Caco-2 (cell line): ENCODE data around the gene HINT1. TPM values are rescaled to one million over a fixed set of nuclear protein-coding genes. Genes with fewer than 3 reads are reported as not detected.
"Not testable (repeated sequence)": the region's sequence is repeated elsewhere in the genome, so short reads cannot be mapped to it uniquely, and the experiment has no call there.

Experiments used
- BruUV-seq: library from RNA; stranded (reverse); fragments of 400-500 nt; replicated peaks from 2 replicates; lab custom pipeline; 2021; lab: Mats Ljungman, UMichigan
- CTCF ChIA-PET: fragments of 300-600 bp; sonication (Branson Sonifier 250); formaldehyde crosslinking; loops from one replicate; lab custom pipeline; 2022; ENCODE audit warnings: antibody characterized with exemption; lab: Charles Lee
- POLR2A ChIA-PET: fragments of 300-600 bp; sonication (Branson Sonifier 250); formaldehyde crosslinking; loops from one replicate; lab custom pipeline; 2022; ENCODE audit warnings: antibody characterized with exemption; lab: Charles Lee
- DNase-seq, 2 experiments: peaks; one replicate each; pipeline versions ENCODE4 v3.0.0 to v3.0.0-alpha.2; 2020 to 2022
- H3K27me3 ChIP-seq: replicated peaks from 2 replicates; pipeline ENCODE4 v1.6.0; 2011; ENCODE audit warnings: low read length; ENCODE audit not compliant: control insufficient read depth, insufficient read depth
- H3K36me3 ChIP-seq: 2 replicates; pipeline ENCODE4 v1.5.1; 2011; ENCODE audit warnings: low read length; ENCODE audit not compliant: control insufficient read depth, insufficient read depth
- H3K4me1 ChIP-seq: fragments of 250-450 bp; sonication (Bioruptor Pico); 2 replicates; pipeline ENCODE4 v1.5.1; 2020; ENCODE audit warnings: mild to moderate bottlenecking
- H3K4me3 ChIP-seq: 2 replicates; pipeline ENCODE4 v1.5.1; 2011; ENCODE audit warnings: low read depth, mild to moderate bottlenecking, control low read depth, low read length
- H3K9me3 ChIP-seq: fragments of 250-450 bp; sonication (Bioruptor Pico); 2 replicates; pipeline ENCODE4 v1.5.1; 2020; ENCODE audit warnings: mild to moderate bottlenecking, moderate library complexity
- H3K27ac Mint-ChIP-seq: one replicate; pipeline ENCODE4 v1.8.0; 2022; ENCODE audit warnings: mixed read lengths; ENCODE audit not compliant: unreplicated experiment
- H3K27me3 Mint-ChIP-seq: one replicate; pipeline ENCODE4 v1.8.0; 2022; ENCODE audit warnings: mixed read lengths; ENCODE audit not compliant: insufficient read depth, unreplicated experiment
- H3K36me3 Mint-ChIP-seq: one replicate; pipeline ENCODE4 v1.8.0; 2022; ENCODE audit warnings: mild to moderate bottlenecking, mixed read lengths; ENCODE audit not compliant: insufficient read depth, unreplicated experiment
- H3K4me1 Mint-ChIP-seq: one replicate; pipeline ENCODE4 v1.8.0; 2022; ENCODE audit warnings: low read depth, mixed read lengths; ENCODE audit not compliant: unreplicated experiment
- H3K4me3 Mint-ChIP-seq: one replicate; pipeline ENCODE4 v1.8.0; 2022; ENCODE audit warnings: mild to moderate bottlenecking, moderate library complexity, mixed read lengths; ENCODE audit not compliant: unreplicated experiment
- H3K9me3 Mint-ChIP-seq: one replicate; pipeline ENCODE4 v1.8.0; 2022; ENCODE audit warnings: mixed read lengths; ENCODE audit not compliant: unreplicated experiment
- CTCF ChIP-seq, 2 experiments: fragments of 200-600 bp in 1 of 2; IDR thresholded peaks; 1 replicate in 1 of 2; 2 replicates in 1 of 2; pipeline versions ENCODE4 v1.5.1 to v1.8.0; 2011 to 2022; ENCODE audit warnings: antibody characterized with exemption in 1 of 2, control low read depth in 1 of 2, inconsistent platforms in 1 of 2, low read depth in 1 of 2, low read length in 1 of 2, mild to moderate bottlenecking in 1 of 2, moderate library complexity in 1 of 2; ENCODE audit not compliant: insufficient read depth in 1 of 2, severe bottlenecking in 1 of 2, unreplicated experiment in 1 of 2
- intact Hi-C: fragments of 100-400 bp; cut with micrococcal nuclease; formaldehyde crosslinking; loops from one replicate; pipeline ENCODE4 v1.10.0; 2022; ENCODE audit not compliant: unreplicated experiment
- total RNA-seq: library from RNA; stranded (reverse); gene quantifications from 2 replicates; pipeline ENCODE4 v1.2.3, GENCODE V29; 2022

The HINT1 gene
- total RNA-seq, 1 experiment from 2014 or later, result 228 TPM

DNA sequence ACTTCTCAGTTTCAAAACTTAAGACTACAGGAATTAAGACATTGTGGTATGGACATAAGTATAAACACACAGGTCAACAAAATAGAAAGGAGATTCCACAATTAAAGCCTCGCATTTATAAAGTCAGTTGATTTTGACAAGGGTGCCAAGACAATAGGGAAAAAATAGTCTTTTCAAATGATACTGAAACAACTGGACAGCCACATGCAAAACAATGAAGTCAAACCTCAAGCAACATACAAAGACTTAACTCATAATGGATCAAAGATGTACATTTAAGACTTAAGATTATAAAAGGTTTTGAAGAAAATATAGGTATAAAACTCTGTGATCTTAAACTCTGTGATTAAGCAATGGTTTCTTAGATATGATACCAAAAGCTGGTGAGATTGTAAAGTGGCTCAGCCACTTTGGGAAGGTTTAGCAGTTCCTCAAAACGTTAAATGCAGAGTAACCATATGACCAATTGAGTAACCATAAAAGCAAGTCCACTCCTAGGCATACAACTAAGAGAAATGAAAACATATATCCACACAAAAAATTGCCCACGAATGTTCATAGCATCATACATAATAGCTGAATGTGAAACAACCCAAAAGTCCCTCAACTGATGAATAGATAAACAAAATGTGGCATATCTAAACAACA is 22.0 kb downstream of the HINT1 start:
- H3K36me3 ChIP-seq, result no peaks in the 10 kb centered on the region
- no peaks in the 10 kb centered on the region for H3K9me3 ChIP-seq
- Mint-ChIP-seq H3K27ac (no peak overlapping the region), H3K4me1 (no peaks in the 10 kb centered on the region), H3K9me3 (no peaks in the 10 kb centered on the region), H3K27me3 (no peaks in the 10 kb centered on the region), H3K4me3 (no peak overlapping the region), H3K36me3 (no peaks in the 10 kb centered on the region)
- POLR2A ChIA-PET, result no interaction called here
- no peak for TF ChIP-seq CTCF (IDR thresholded peaks at IDR 0.05; ENCODE audit: insufficient read depth in 1 of 2, low read depth in 1 of 2, low read length in 1 of 2, severe bottlenecking in 1 of 2, unreplicated experiment in 1 of 2)
- no TSS peak for BruUV-seq
- H3K27me3 ChIP-seq, result no peaks in the 10 kb centered on the region
- CTCF ChIA-PET, result no interaction called here
- 0 out of 2 replicates have a peak, but pooled peaks cover 3% of the 10 kb centered on the region for H3K4me1 ChIP-seq
- intact Hi-C loops, result no loop called here
- H3K4me3 ChIP-seq, result no peak overlapping the region
- DNase-seq, result no peak

- Mint-ChIP-seq H3K36me3 (no peaks in the 10 kb centered on the region), H3K27ac (no peak overlapping the region), H3K4me3 (no peak overlapping the region), H3K4me1 (no peaks in the 10 kb centered on the region), H3K27me3 (no peaks in the 10 kb centered on the region), H3K9me3 (peaks cover 10% of the 10 kb centered on the region)
- Histone ChIP-seq H3K4me3 (no peak overlapping the region), H3K9me3 (no peaks in the 10 kb centered on the region), H3K4me1 (0 out of 2 replicates have a peak, but pooled peaks cover 3% of the 10 kb centered on the region), H3K36me3 (no peaks in the 10 kb centered on the region), H3K27me3 (no peaks in the 10 kb centered on the region)
- DNase-seq, result no peak
- CTCF ChIA-PET, result no interaction called here
- POLR2A ChIA-PET, result no interaction called here
- TF ChIP-seq CTCF (IDR thresholded peaks at IDR 0.05; ENCODE audit: insufficient read depth in 1 of 2, low read depth in 1 of 2, low read length in 1 of 2, severe bottlenecking in 1 of 2, unreplicated experiment in 1 of 2), result no peak
- no TSS peak for BruUV-seq
- intact Hi-C loops, result no loop called here
Observed at GRCh38 chr5:131139321-131139720, 25.7 kb downstream of the HINT1 start.

- H3K36me3 Mint-ChIP-seq, intact Hi-C loops, H3K9me3 ChIP-seq, POLR2A ChIA-PET, H3K27me3 Mint-ChIP-seq, H3K4me1 Mint-ChIP-seq, H3K9me3 Mint-ChIP-seq, H3K4me3 Mint-ChIP-seq, H3K27me3 ChIP-seq, H3K4me3 ChIP-seq, BruUV-seq, H3K27ac Mint-ChIP-seq, H3K36me3 ChIP-seq, H3K4me1 ChIP-seq, CTCF ChIA-PET: not testable (repeated sequence)
- DNase-seq, result peak in 1 of 2 experiments; percentile 42
Observed at GRCh38 chr5:131138406-131138805, 26.6 kb downstream of the HINT1 start.

DNA sequence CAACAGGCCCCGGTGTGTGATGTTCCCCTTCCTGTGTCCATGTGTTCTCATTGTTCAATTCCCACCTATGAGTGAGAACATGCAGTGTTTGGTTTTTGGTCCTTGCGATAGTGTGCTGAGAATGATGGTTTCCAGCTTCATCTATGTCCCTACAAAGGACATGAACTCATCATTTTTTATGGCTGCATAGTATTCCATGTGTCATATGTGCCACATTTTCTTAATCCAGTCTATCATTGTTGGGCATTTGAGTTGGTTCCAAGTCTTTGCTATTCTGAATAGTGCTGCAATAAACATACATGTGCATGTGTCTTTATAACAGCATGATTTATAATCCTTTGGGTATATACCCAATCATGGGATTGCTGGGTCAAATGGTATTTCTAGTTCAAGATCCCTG is 32.0 kb downstream of the HINT1 start:
- intact Hi-C loops, H3K9me3 Mint-ChIP-seq, H3K4me1 ChIP-seq, DNase-seq, H3K4me3 ChIP-seq, H3K36me3 ChIP-seq, H3K4me3 Mint-ChIP-seq, H3K9me3 ChIP-seq, POLR2A ChIA-PET, H3K27me3 Mint-ChIP-seq, H3K27ac Mint-ChIP-seq, H3K36me3 Mint-ChIP-seq, BruUV-seq, H3K4me1 Mint-ChIP-seq, H3K27me3 ChIP-seq, CTCF ChIA-PET: not testable (repeated sequence)
